Measurements from ENCODE around the gene UBTD2.

Gene UBTD2

GRCh38 chr5:172188893-172189692, 94.5 kb downstream of the UBTD2 start:
- DNase-seq, result no peak

GRCh38 chr5:172188033-172188892, 95.3 kb downstream of the UBTD2 start, which contains the start of gene STK10:
TSS of gene STK10 (minus strand) at chr5:172188224. CDS start at chr5:172188042, 182 bp downstream.
- DNase-seq, result no peak

GRCh38 chr5:172187118-172188032, 96.2 kb downstream of the UBTD2 start:
- DNase-seq, result no peak

GRCh38 chr5:172186114-172186695, 97.4 kb downstream of the UBTD2 start:
- no peak for DNase-seq

- DNase-seq, result no peak
These were observed 98.5 kb downstream of the UBTD2 start for GRCh38 chr5:172185096-172185461.

GRCh38 chr5:172183881-172184280, 99.7 kb downstream of the UBTD2 start:
- DNase-seq, result no peak

- no peak for DNase-seq
These were observed 101.3 kb downstream of the UBTD2 start for GRCh38 chr5:172182291-172182690.

- DNase-seq, result no peak
These were observed 102.6 kb downstream of the UBTD2 start for GRCh38 chr5:172180936-172181335.

GRCh38 chr5:172178991-172179989, 104.3 kb downstream of the UBTD2 start:
- DNase-seq, result no peak

GRCh38 chr5:172178301-172178987, 105.1 kb downstream of the UBTD2 start:
- DNase-seq, result no peak

GRCh38 chr5:172177176-172177575, 106.4 kb downstream of the UBTD2 start:
- no peak for DNase-seq

GRCh38 chr5:172175263-172175719, 108.3 kb downstream of the UBTD2 start:
- no peak for DNase-seq

GRCh38 chr5:172173564-172174153, 109.9 kb downstream of the UBTD2 start:
- DNase-seq, result no peak

- DNase-seq, result no peak
These were observed 110.5 kb downstream of the UBTD2 start for GRCh38 chr5:172172912-172173563.

GRCh38 chr5:172171118-172171517, 112.4 kb downstream of the UBTD2 start:
- DNase-seq, result no peak

- DNase-seq, result no peak
These were observed 113.3 kb downstream of the UBTD2 start for GRCh38 chr5:172170251-172170701.

- no peak for DNase-seq
These were observed 114.3 kb downstream of the UBTD2 start for GRCh38 chr5:172169216-172169615.

- no peak for DNase-seq
These were observed 115.3 kb downstream of the UBTD2 start for GRCh38 chr5:172168311-172168710.

- DNase-seq, result no peak
These were observed 115.7 kb downstream of the UBTD2 start for GRCh38 chr5:172167895-172168294.
